Glomerular endothelial cell (primary cell): Measurements from ENCODE around the gene SFXN4. TPM values are rescaled to one million over a fixed set of nuclear protein-coding genes. Genes with fewer than 3 reads are reported as not detected.

Experiments
- total RNA-seq: library from RNA; depleted of rRNA; stranded (reverse); fragments of >200 nt; gene quantifications from 2 replicates; pipeline ENCODE4 v1.2.3, GENCODE V29; 2015

The SFXN4 gene
- total RNA-seq, 1 donor from 2014 or later = 10.6 TPM

Other genes starting within 250 kb of the SFXN4 start
- 0.82 and 2.8 TPM in 2 replicates for gene NANOS1, start 136.0 kb downstream of the SFXN4 start, total RNA-seq
- gene EIF3A, start 84.9 kb downstream of the SFXN4 start, total RNA-seq = 81.2 and 116 TPM in 2 replicates
- 68.0 and 78.5 TPM in 2 replicates for gene DENND10, start 61.6 kb downstream of the SFXN4 start, total RNA-seq
- 104 and 148 TPM in 2 replicates for gene PRDX3, start 13.1 kb upstream of the SFXN4 start, total RNA-seq
- gene GRK5, start 41.9 kb upstream of the SFXN4 start, total RNA-seq = 54.7 and 93.1 TPM in 2 replicates